H1 (cell line): ENCODE data around the gene IGF2R. TPM values are rescaled to one million over a fixed set of nuclear protein-coding genes. Genes with fewer than 3 reads are reported as not detected.

ENCODE experiments used
- CTCF ChIA-PET: fragments of 300-600 bp; sonication (Branson Sonifier 250); formaldehyde crosslinking; loops from one replicate; lab custom pipeline; 2021; ENCODE audit not compliant: partially characterized antibody; lab: Charles Lee
- POLR2A ChIA-PET: fragments of 300-600 bp; sonication (Branson Sonifier 250); formaldehyde crosslinking; loops from one replicate; lab custom pipeline; 2021; ENCODE audit warnings: inconsistent platforms; ENCODE audit not compliant: partially characterized antibody; lab: Charles Lee
- DNase-seq, 2 experiments: peaks; one replicate each; pipeline versions ENCODE4 v3.0.0 to v3.0.0-alpha.2; 2010 to 2022; ENCODE audit warnings: low spot score in 2 of 2, low read depth in 1 of 2, mixed read lengths in 1 of 2
- FAIRE-seq: peaks from 2 replicates; lab custom pipeline; 2011; peaks lifted over from hg19 to GRCh38; lab: Jason Lieb, UNC
- H2AFZ ChIP-seq: 2 replicates; pipeline ENCODE4 v1.8.1; 2012; ENCODE audit warnings: low read length, inconsistent platforms
- H2AK5ac ChIP-seq: 2 replicates; pipeline ENCODE4 v1.6.1; 2013; ENCODE audit warnings: low read depth, low read length
- H2BK120ac ChIP-seq: replicated peaks from 2 replicates; pipeline ENCODE3; 2013; ENCODE audit warnings: low read depth, low read length, inconsistent platforms
- H2BK12ac ChIP-seq: 2 replicates; pipeline ENCODE4 v1.6.1; 2013; ENCODE audit warnings: low read depth, low read length
- H2BK15ac ChIP-seq: 2 replicates; pipeline ENCODE4 v1.6.1; 2013; ENCODE audit warnings: low read length
- H2BK20ac ChIP-seq: 2 replicates; pipeline ENCODE4 v1.6.1; 2013; ENCODE audit warnings: low read length
- H2BK5ac ChIP-seq: 2 replicates; pipeline ENCODE4 v1.6.1; 2013; ENCODE audit warnings: low read depth, low read length
- H3K14ac ChIP-seq: 2 replicates; pipeline ENCODE4 v1.6.1; 2013; ENCODE audit warnings: inconsistent platforms; ENCODE audit not compliant: insufficient read length
- H3K18ac ChIP-seq: 2 replicates; pipeline ENCODE4 v1.6.1; 2013; ENCODE audit warnings: low read length; ENCODE audit errors: extremely low read depth
- H3K23ac ChIP-seq: 2 replicates; pipeline ENCODE4 v1.6.1; 2013; ENCODE audit warnings: inconsistent platforms; ENCODE audit not compliant: insufficient read length
- H3K23me2 ChIP-seq: 2 replicates; pipeline ENCODE4 v1.6.1; 2013; ENCODE audit warnings: low read depth, low read length
- H3K27ac ChIP-seq: 2 replicates; pipeline ENCODE4 v1.6.1; 2011; ENCODE audit warnings: low read depth, low read length, inconsistent platforms
- H3K27me3 ChIP-seq, 4 experiments: replicated peaks in 1 of 4; 1 replicate in 1 of 4; 2 replicates in 3 of 4; pipeline versions ENCODE4 v1.6.1 to v1.8.1; 2011 to 2013; ENCODE audit warnings: low read length in 3 of 4, mild to moderate bottlenecking in 3 of 4, inconsistent platforms in 2 of 4, mixed read lengths in 2 of 4, moderate library complexity in 1 of 4; ENCODE audit not compliant: control insufficient read depth in 3 of 4, insufficient read depth in 3 of 4; ENCODE audit errors: extremely low read depth in 1 of 4
- H3K36me3 ChIP-seq, 4 experiments: 2 replicates each; pipeline versions ENCODE4 v1.6.1 to v1.8.1; 2011 to 2013; ENCODE audit warnings: mild to moderate bottlenecking in 4 of 4, low read length in 3 of 4, moderate library complexity in 2 of 4, control low read depth in 1 of 4, inconsistent platforms in 1 of 4; ENCODE audit not compliant: insufficient read depth in 4 of 4, control insufficient read depth in 2 of 4
- H3K4ac ChIP-seq: replicated peaks from 2 replicates; pipeline ENCODE3; 2013; ENCODE audit warnings: low read length, low read depth, mixed read lengths, inconsistent platforms; ENCODE audit not compliant: insufficient read length
- H3K4me1 ChIP-seq, 4 experiments: replicated peaks in 1 of 4; 1 replicate in 1 of 4; 2 replicates in 3 of 4; pipeline versions ENCODE4 v1.6.1 to v1.8.1; 2011 to 2013; ENCODE audit warnings: low read length in 3 of 4, inconsistent platforms in 2 of 4, mixed read lengths in 1 of 4; ENCODE audit not compliant: insufficient read depth in 4 of 4, control insufficient read depth in 3 of 4
- H3K4me2 ChIP-seq, 2 experiments: 2 replicates each; pipeline versions ENCODE4 v1.6.1 to v1.8.1; 2011 to 2013; ENCODE audit warnings: low read depth in 2 of 2, low read length in 2 of 2, control low read depth in 1 of 2, inconsistent platforms in 1 of 2, mild to moderate bottlenecking in 1 of 2; ENCODE audit not compliant: insufficient read depth in 1 of 2
- H3K4me3 ChIP-seq, 4 experiments: fragments of 200-600, 300-600 bp in 1 of 4; sonication (generic), shearing (Covaris generic), sonication (Bioruptor Twin) in 1 of 4; 2 replicates each; pipeline versions ENCODE4 v1.5.1 to v1.8.1; 2011 to 2016; ENCODE audit warnings: low read length in 4 of 4, low read depth in 3 of 4, control low read depth in 2 of 4, inconsistent platforms in 2 of 4, mild to moderate bottlenecking in 2 of 4, mixed read lengths in 1 of 4, moderate library complexity in 1 of 4; ENCODE audit not compliant: insufficient read depth in 2 of 4; ENCODE audit errors: extremely low read depth in 1 of 4
- H3K56ac ChIP-seq: replicated peaks from 2 replicates; pipeline ENCODE3; 2013; ENCODE audit warnings: low read depth, mild to moderate bottlenecking, mixed read lengths, low read length, inconsistent platforms; ENCODE audit not compliant: insufficient read length
- H3K79me1 ChIP-seq: 2 replicates; pipeline ENCODE4 v1.6.1; 2013; ENCODE audit warnings: low read depth, low read length, control low read depth
- H3K79me2 ChIP-seq, 2 experiments: 2 replicates each; pipeline versions ENCODE4 v1.6.1 to v1.8.1; 2012 to 2013; ENCODE audit warnings: low read length in 2 of 2, mild to moderate bottlenecking in 2 of 2, inconsistent platforms in 1 of 2; ENCODE audit not compliant: insufficient read depth in 2 of 2, control insufficient read depth in 1 of 2
- H3K9ac ChIP-seq, 4 experiments: replicated peaks in 1 of 4; 1 replicate in 1 of 4; 2 replicates in 3 of 4; pipeline versions ENCODE4 v1.6.1 to v1.8.1; 2011 to 2013; ENCODE audit warnings: low read depth in 3 of 4, low read length in 3 of 4, control low read depth in 2 of 4, mild to moderate bottlenecking in 2 of 4, moderate library complexity in 2 of 4, inconsistent platforms in 1 of 4; ENCODE audit errors: extremely low read depth in 1 of 4
- H3K9me3 ChIP-seq, 2 experiments: 2 replicates each; pipeline versions ENCODE4 v1.6.1 to v1.8.1; 2012 to 2013; ENCODE audit warnings: mild to moderate bottlenecking in 2 of 2, moderate library complexity in 2 of 2, control low read depth in 1 of 2, inconsistent platforms in 1 of 2, low read depth in 1 of 2, low read length in 1 of 2, mixed read lengths in 1 of 2; ENCODE audit not compliant: insufficient read depth in 2 of 2
- H4K20me1 ChIP-seq, 2 experiments: replicated peaks in 1 of 2; 2 replicates each; pipeline versions ENCODE3 to v1.8.1; 2011 to 2013; ENCODE audit warnings: inconsistent platforms in 2 of 2, low read length in 2 of 2, mild to moderate bottlenecking in 1 of 2; ENCODE audit not compliant: insufficient read depth in 2 of 2, control insufficient read depth in 1 of 2
- H4K5ac ChIP-seq: 2 replicates; pipeline ENCODE4 v1.6.1; 2013; ENCODE audit warnings: low read length, low read depth, mixed read lengths, inconsistent platforms; ENCODE audit not compliant: insufficient read length
- H4K8ac ChIP-seq: 2 replicates; pipeline ENCODE4 v1.8.0; 2013; ENCODE audit warnings: mild to moderate bottlenecking, moderate library complexity, low read length, inconsistent platforms; ENCODE audit not compliant: insufficient read depth; ENCODE audit errors: extremely low read depth
- H4K91ac ChIP-seq: replicated peaks from 2 replicates; pipeline ENCODE3; 2013; ENCODE audit warnings: low read length, mixed read lengths, inconsistent platforms; ENCODE audit not compliant: insufficient read length
- CTCF ChIP-seq, 3 experiments: IDR thresholded peaks; 1 replicate in 2 of 3; 2 replicates in 1 of 3; pipeline versions ENCODE4 v1.5.1 to v1.6.1; 2011; ENCODE audit warnings: low read length in 3 of 3, mild to moderate bottlenecking in 3 of 3, inconsistent platforms in 2 of 3, low read depth in 1 of 3, moderate library complexity in 1 of 3; ENCODE audit not compliant: insufficient read depth in 1 of 3; ENCODE audit errors: control extremely low read depth in 1 of 3
- RAD21 ChIP-seq, 2 experiments: IDR thresholded peaks in 1 of 2; conservative IDR thresholded peaks in 1 of 2; 2 replicates each; pipeline ENCODE4 v1.6.1; 2011; ENCODE audit warnings: low read depth in 2 of 2, low read length in 2 of 2, improper control_type of control experiment in 1 of 2, inconsistent platforms in 1 of 2, mild to moderate bottlenecking in 1 of 2, moderate library complexity in 1 of 2
- SAP30 ChIP-seq: fragments of 300-600 bp; sonication (generic); IDR thresholded peaks from 2 replicates; pipeline ENCODE4 v1.7.1; 2012; ENCODE audit warnings: low read length, moderate library complexity, mild to moderate bottlenecking, inconsistent platforms; ENCODE audit not compliant: insufficient read depth, insufficient replicate concordance
- WGBS, 2 experiments: shearing (Covaris generic) in 1 of 2; methylation state at CpG; one replicate each; pipeline versions ENCODE4 v1.1.6 to v1.1.7; 2013 to 2015; ENCODE audit warnings: low lambda C conversion rate in 2 of 2, mixed read lengths in 2 of 2, inconsistent platforms in 1 of 2, low coverage in 1 of 2, missing lambda C conversion rate in 1 of 2; ENCODE audit not compliant: insufficient replicate concordance in 2 of 2, insufficient coverage in 1 of 2, insufficient read length in 1 of 2; ENCODE audit errors: extremely low coverage in 1 of 2, missing lambda C conversion rate in 1 of 2; 5-methylcytosine and 5-hydroxymethylcytosine counted together
- polyA plus RNA-seq, 7 experiments: library from polyadenylated mRNA; depleted of rRNA in 3 of 7; stranded (reverse) in 5 of 7; unstranded in 2 of 7; fragments of >200 nt in 5 of 7; fragments of 200-250 nt in 2 of 7; gene quantifications; 1 replicate in 5 of 7; 2 replicates in 1 of 7; 4 replicates in 1 of 7; pipeline versions ENCODE4 v1.2.1 to v1.2.3, GENCODE V29; 2011 to 2013; ENCODE audit warnings: missing spikeins in 2 of 7, mixed read lengths in 2 of 7
- total RNA-seq: library from RNA; stranded (reverse); fragmentation: NEBNext Ultra II Directional; extraction: Animal tissue kit (Norgen Biotek cat#: 25700); gene quantifications from 2 replicates; pipeline ENCODE4 v1.2.1, GENCODE V29; 2021

Gene IGF2R
- total and polyA plus RNA-seq, 2 of the 8 experiments (the other 6 are each of a cell fraction or from before 2014, with no cell fraction given): 20.6 to 74.1 TPM

DNA sequence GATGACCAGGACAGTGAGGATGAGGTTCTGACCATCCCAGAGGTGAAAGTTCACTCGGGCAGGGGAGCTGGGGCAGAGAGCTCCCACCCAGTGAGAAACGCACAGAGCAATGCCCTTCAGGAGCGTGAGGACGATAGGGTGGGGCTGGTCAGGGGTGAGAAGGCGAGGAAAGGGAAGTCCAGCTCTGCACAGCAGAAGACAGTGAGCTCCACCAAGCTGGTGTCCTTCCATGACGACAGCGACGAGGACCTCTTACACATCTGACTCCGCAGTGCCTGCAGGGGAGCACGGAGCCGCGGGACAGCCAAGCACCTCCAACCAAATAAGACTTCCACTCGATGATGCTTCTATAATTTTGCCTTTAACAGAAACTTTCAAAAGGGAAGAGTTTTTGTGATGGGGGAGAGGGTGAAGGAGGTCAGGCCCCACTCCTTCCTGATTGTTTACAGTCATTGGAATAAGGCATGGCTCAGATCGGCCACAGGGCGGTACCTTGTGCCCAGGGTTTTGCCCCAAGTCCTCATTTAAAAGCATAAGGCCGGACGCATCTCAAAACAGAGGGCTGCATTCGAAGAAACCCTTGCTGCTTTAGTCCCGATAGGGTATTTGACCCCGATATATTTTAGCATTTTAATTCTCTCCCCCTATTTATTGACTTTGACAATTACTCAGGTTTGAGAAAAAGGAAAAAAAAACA, 136.1 kb downstream of the IGF2R start:
- H2AK5ac ChIP-seq: no peak overlapping the region
- H3K79me1 ChIP-seq: no peaks in the 10 kb centered on the region; the same call in 1 of the 2 replicates
- no peak overlapping the region for H3K4me2 ChIP-seq
- H4K8ac ChIP-seq: no peak overlapping the region
- H3K56ac ChIP-seq: no peak overlapping the region
- no peak overlapping the region for H3K18ac ChIP-seq
- H3K14ac ChIP-seq: no peak overlapping the region
- no peak overlapping the region for H3K27ac ChIP-seq
- no peaks in the 10 kb centered on the region; a peak in 1 of 7 replicates for H3K4me1 ChIP-seq
- H3K23me2 ChIP-seq: no peaks in the 10 kb centered on the region
- H4K20me1 ChIP-seq: peaks cover 0 to 8% of the 10 kb centered on the region in 2 experiments
- H2AFZ ChIP-seq: no peak overlapping the region
- WGBS, 2 experiments: 94% methylated on average over 20 of the region's 20 CpGs; no CpG with 5 or more reads in 1 of the 2 experiments
- H3K4me3 ChIP-seq: no peak overlapping the region
- no peak overlapping the region for H4K5ac ChIP-seq
- H4K91ac ChIP-seq: no peak overlapping the region
- no peak overlapping the region for H2BK120ac ChIP-seq
- no peak overlapping the region for H3K23ac ChIP-seq
- H3K4ac ChIP-seq: no peak overlapping the region
- H3K9me3 ChIP-seq: no peaks in the 10 kb centered on the region
- FAIRE-seq: no peak
- no peak overlapping the region for H2BK15ac ChIP-seq
- peak in 2 of 3 experiments; percentile 7 to 20; a peak in 2 of 4 replicates for TF ChIP-seq CTCF (IDR thresholded peaks at IDR 0.05; ENCODE audit: control extremely low read depth in 1 of 3, insufficient read depth in 1 of 3, low read depth in 1 of 3, low read length in 3 of 3)
- peak; percentile 7 to 20; a peak in 2 of 4 replicates for TF ChIP-seq RAD21 (IDR thresholded peaks at IDR 0.05 in 1 of 2, conservative IDR thresholded peaks at IDR 0.05 in 1 of 2; ENCODE audit: low read depth in 2 of 2, low read length in 2 of 2)
- no peak for TF ChIP-seq SAP30
- TF ChIP-seq, all 59 proteins: peak for 2
- POLR2A ChIA-PET: no interaction called here
- no peak overlapping the region for H2BK5ac ChIP-seq
- H3K27me3 ChIP-seq: no peaks in the 10 kb centered on the region
- H3K36me3 ChIP-seq: peaks cover 8 to 24% (median 21%) of the 10 kb centered on the region in 4 experiments
- H3K79me2 ChIP-seq: no peaks in the 10 kb centered on the region
- H2BK20ac ChIP-seq: no peak overlapping the region
- DNase-seq: no peak
- CTCF ChIA-PET: interaction anchor here (0.6 to 1.8 kb wide), 11 partner anchors 9 to 853 kb away, joined by 3 to 11 read pairs (median 4); no protein-coding TSS in a partner anchor
- no peak overlapping the region for H3K9ac ChIP-seq
- no peak overlapping the region for H2BK12ac ChIP-seq
